Lung (tissue), 12 donors: ENCODE measurements around the gene ADGRA1. TPM values are rescaled to one million over a fixed set of nuclear protein-coding genes. Genes with fewer than 3 reads are reported as not detected.
"Not testable (repeated sequence)": the region's sequence is repeated elsewhere in the genome, so short reads cannot be mapped to it uniquely, and the experiment has no call there.

Source experiments
- ATAC-seq: fragments of 200-7000 bp; cut with Tn5 transposase; one replicate; pipeline ENCODE4 v1.9.1; 2020; ENCODE audit warnings: moderate number of reproducible peaks; ENCODE audit not compliant: insufficient read depth, low FRiP score
- DNase-seq, 3 donors: peaks; one replicate each; pipeline ENCODE4 v3.0.0-alpha.2; 2013 to 2017
- H3K27ac ChIP-seq, 2 donors: one replicate each; pipeline ENCODE4 v1.5.1; 2013; ENCODE audit warnings: mild to moderate bottlenecking in 2 of 2, moderate library complexity in 2 of 2, control low read depth in 1 of 2, inconsistent platforms in 1 of 2, low read depth in 1 of 2, low read length in 1 of 2
- H3K27me3 ChIP-seq, 3 donors: one replicate each; pipeline ENCODE4 v1.5.1; 2013; ENCODE audit warnings: low read length in 2 of 3; ENCODE audit not compliant: control insufficient read depth in 3 of 3, insufficient read depth in 3 of 3
- H3K36me3 ChIP-seq, 4 donors: one replicate each; pipeline ENCODE4 v1.5.1; 2013; ENCODE audit warnings: low read length in 4 of 4, mild to moderate bottlenecking in 1 of 4, moderate library complexity in 1 of 4; ENCODE audit not compliant: control insufficient read depth in 4 of 4, insufficient read depth in 4 of 4
- H3K4me1 ChIP-seq, 5 donors: one replicate each; pipeline ENCODE4 v1.5.1; 2013; ENCODE audit warnings: low read length in 5 of 5, mild to moderate bottlenecking in 2 of 5, moderate library complexity in 1 of 5; ENCODE audit not compliant: control insufficient read depth in 5 of 5, insufficient read depth in 5 of 5
- H3K4me3 ChIP-seq: one replicate; pipeline ENCODE4 v1.5.1; 2013; ENCODE audit warnings: mild to moderate bottlenecking, control low read depth, moderate library complexity
- H3K9ac ChIP-seq, 2 donors: one replicate each; pipeline ENCODE4 v1.5.1; 2013; ENCODE audit warnings: low read length in 2 of 2, control low read depth in 1 of 2; ENCODE audit not compliant: insufficient read depth in 1 of 2
- H3K9me3 ChIP-seq, 4 donors: one replicate each; pipeline ENCODE4 v1.5.1; 2013; ENCODE audit warnings: low read length in 3 of 4, mild to moderate bottlenecking in 1 of 4, moderate library complexity in 1 of 4; ENCODE audit not compliant: control insufficient read depth in 4 of 4, insufficient read depth in 3 of 4
- WGBS, 2 donors: extraction: QIAGEN DNeasy Blood & Tissue Kit; methylation state at CpG; one replicate each; pipeline ENCODE4 v1.1.7; 2013; 5-methylcytosine and 5-hydroxymethylcytosine counted together
- polyA plus RNA-seq, 2 donors: library from polyadenylated mRNA; stranded (reverse); fragments of 200-250 nt; gene quantifications; one replicate each; pipeline ENCODE4 v1.2.1, GENCODE V29; 2013
- total RNA-seq, 2 donors: library from RNA; depleted of rRNA in 1 of 2; stranded (reverse); fragments of >200 nt in 1 of 2; gene quantifications; one replicate each; pipeline ENCODE4 v1.2.1, GENCODE V29; 2014 to 2021
- TF ChIP-seq, protein P1 (sequence below): IDR thresholded peaks from 2 replicates; pipeline ENCODE4 v1.5.1; 2012; ENCODE audit warnings: mild to moderate bottlenecking; ENCODE audit errors: control extremely low read depth, extremely low read depth
- donor health status: control.
- donor health status: control.
- donor health status: Bipolar disorder and iron deficiency.
- donor health status: healthy.
- donor health status: DM: yes; HTN: yes; CAD: no.

The ADGRA1 gene
- total and polyA plus RNA-seq, 4 donors, result 0.05 to 1.3 (median 0.20) TPM

- H3K9me3 ChIP-seq, result peaks cover 0 to 5% (median 0%) of the 10 kb centered on the region in 4 donors
- ATAC-seq (no peak), DNase-seq (no peak)
- H3K36me3 ChIP-seq, result no peaks in the 10 kb centered on the region
- H3K27ac ChIP-seq, result no peak overlapping the region
- H3K4me1 ChIP-seq, result no peaks in the 10 kb centered on the region
- WGBS, 2 donors, result 86 to 91% methylated on average over 14 of the region's 14 CpGs
- TF ChIP-seq, protein P1, sequence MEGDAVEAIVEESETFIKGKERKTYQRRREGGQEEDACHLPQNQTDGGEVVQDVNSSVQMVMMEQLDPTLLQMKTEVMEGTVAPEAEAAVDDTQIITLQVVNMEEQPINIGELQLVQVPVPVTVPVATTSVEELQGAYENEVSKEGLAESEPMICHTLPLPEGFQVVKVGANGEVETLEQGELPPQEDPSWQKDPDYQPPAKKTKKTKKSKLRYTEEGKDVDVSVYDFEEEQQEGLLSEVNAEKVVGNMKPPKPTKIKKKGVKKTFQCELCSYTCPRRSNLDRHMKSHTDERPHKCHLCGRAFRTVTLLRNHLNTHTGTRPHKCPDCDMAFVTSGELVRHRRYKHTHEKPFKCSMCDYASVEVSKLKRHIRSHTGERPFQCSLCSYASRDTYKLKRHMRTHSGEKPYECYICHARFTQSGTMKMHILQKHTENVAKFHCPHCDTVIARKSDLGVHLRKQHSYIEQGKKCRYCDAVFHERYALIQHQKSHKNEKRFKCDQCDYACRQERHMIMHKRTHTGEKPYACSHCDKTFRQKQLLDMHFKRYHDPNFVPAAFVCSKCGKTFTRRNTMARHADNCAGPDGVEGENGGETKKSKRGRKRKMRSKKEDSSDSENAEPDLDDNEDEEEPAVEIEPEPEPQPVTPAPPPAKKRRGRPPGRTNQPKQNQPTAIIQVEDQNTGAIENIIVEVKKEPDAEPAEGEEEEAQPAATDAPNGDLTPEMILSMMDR, result no peak
- peaks cover 0 to 5% (median 0%) of the 10 kb centered on the region in 3 donors for H3K27me3 ChIP-seq
- no peak overlapping the region for H3K4me3 ChIP-seq
- H3K9ac ChIP-seq, result no peak overlapping the region
Observed at GRCh38 chr10:133052076-133052475, 35.6 kb upstream of the ADGRA1 start.

- not testable (repeated sequence) for ATAC-seq, H3K9ac ChIP-seq, H3K4me3 ChIP-seq, H3K27me3 ChIP-seq, H3K36me3 ChIP-seq, H3K9me3 ChIP-seq, H3K4me1 ChIP-seq, H3K27ac ChIP-seq, DNase-seq
- WGBS, 2 donors, result 82 to 89% methylated on average over 10 of the region's 10 CpGs
Observed at GRCh38 chr10:133053527-133054133, 34.1 kb upstream of the ADGRA1 start.

DNA sequence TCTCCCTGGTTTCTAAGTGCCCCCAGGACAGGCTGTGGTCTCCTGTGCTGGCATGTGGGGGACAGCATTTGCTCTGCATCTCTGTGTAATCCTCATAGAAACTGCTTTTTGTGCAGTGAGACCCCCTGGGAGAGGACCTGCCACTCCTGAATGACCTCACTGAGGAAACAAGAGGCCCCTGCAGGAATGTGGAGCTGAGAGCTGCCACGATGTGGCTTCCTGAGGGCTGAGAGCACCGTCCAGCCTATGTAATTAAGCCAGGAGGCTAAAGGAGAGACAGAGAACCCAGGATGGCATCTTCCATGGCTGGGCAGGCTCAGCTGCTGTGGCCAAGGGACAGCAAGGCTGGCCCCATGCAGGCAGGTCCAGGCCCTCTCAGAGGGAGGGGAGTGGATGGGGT is 32.3 kb upstream of the ADGRA1 start:
- Histone ChIP-seq H3K36me3 (no peaks in the 10 kb centered on the region), H3K4me3 (no peak overlapping the region), H3K27me3 (no peaks in the 10 kb centered on the region), H3K27ac (no peak overlapping the region), H3K4me1 (peaks cover 0 to 4% (median 0%) of the 10 kb centered on the region in 5 donors), H3K9ac (no peak overlapping the region), H3K9me3 (peaks cover 0 to 2% (median 0%) of the 10 kb centered on the region in 4 donors)
- ATAC-seq (no peak), DNase-seq (no peak)
- TF ChIP-seq, protein P1, result no peak
- 13 to 14% methylated on average over 2 of the region's 2 CpGs for WGBS, 2 donors

GRCh38 chr10:133056001-133056400 is 31.7 kb upstream of the ADGRA1 start:
- 83 to 86% methylated on average over 13 of the region's 13 CpGs for WGBS, 2 donors
- H3K36me3 ChIP-seq, result no peaks in the 10 kb centered on the region
- no peak for DNase-seq
- no peaks in the 10 kb centered on the region for H3K27me3 ChIP-seq
- ATAC-seq, result no peak
- no peak overlapping the region for H3K9ac ChIP-seq
- H3K4me3 ChIP-seq, result no peak overlapping the region
- peaks cover 0 to 2% (median 0%) of the 10 kb centered on the region in 4 donors for H3K9me3 ChIP-seq
- H3K27ac ChIP-seq, result no peak overlapping the region
- TF ChIP-seq, protein P1, result no peak
- H3K4me1 ChIP-seq, result peaks cover 0 to 4% (median 0%) of the 10 kb centered on the region in 5 donors
